Nephron progenitor cell (in vitro differentiated cells): ENCODE results near the gene SUSD2.
A peak's percentile ranks its signal among the peaks of the same experiment; 100 is the strongest.

Experiments
- DNase-seq: peaks from one replicate; pipeline ENCODE4 v3.0.0; 2021
- H3K27ac Mint-ChIP-seq: 2 replicates; pipeline ENCODE4 v1.8.0; 2021; ENCODE audit warnings: mild to moderate bottlenecking, moderate library complexity, mixed read lengths
- H3K27me3 Mint-ChIP-seq: 2 replicates; pipeline ENCODE4 v1.8.0; 2021; ENCODE audit warnings: mild to moderate bottlenecking, low read depth, mixed read lengths; ENCODE audit not compliant: poor library complexity
- H3K36me3 Mint-ChIP-seq: 2 replicates; pipeline ENCODE4 v1.8.0; 2021; ENCODE audit warnings: low read depth, mixed read lengths
- H3K4me1 Mint-ChIP-seq: 2 replicates; pipeline ENCODE4 v1.8.0; 2021; ENCODE audit warnings: mixed read lengths
- H3K4me3 Mint-ChIP-seq: 2 replicates; pipeline ENCODE4 v1.8.0; 2021; ENCODE audit warnings: mild to moderate bottlenecking, moderate library complexity, mixed read lengths
- H3K9me3 Mint-ChIP-seq: 2 replicates; pipeline ENCODE4 v1.8.0; 2021; ENCODE audit warnings: mild to moderate bottlenecking, moderate library complexity, mixed read lengths
- CTCF ChIP-seq: fragments of 200-600 bp; sonication (generic); IDR thresholded peaks from 2 replicates; pipeline ENCODE4 v1.5.0; 2021; ENCODE audit warnings: antibody characterized with exemption

Gene SUSD2

GRCh38 chr22:24144056-24144777 is 37.1 kb upstream of the SUSD2 start:
- Mint-ChIP-seq H3K36me3 (peaks cover 10% of the 10 kb centered on the region), H3K4me1 (peaks cover 32% of the 10 kb centered on the region), H3K27me3 (no peaks in the 10 kb centered on the region), H3K9me3 (no peaks in the 10 kb centered on the region), H3K27ac (no peak overlapping the region), H3K4me3 (no peak overlapping the region)
- no peak for TF ChIP-seq CTCF
- DNase-seq: no peak

GRCh38 chr22:24144778-24145085 is 36.6 kb upstream of the SUSD2 start:
- no peak overlapping the region for H3K4me3 Mint-ChIP-seq
- no peaks in the 10 kb centered on the region for H3K9me3 Mint-ChIP-seq
- TF ChIP-seq CTCF: no peak
- DNase-seq: no peak
- H3K36me3 Mint-ChIP-seq: peaks cover 9% of the 10 kb centered on the region
- peak overlapping the region; percentile 52 for H3K27ac Mint-ChIP-seq
- no peaks in the 10 kb centered on the region for H3K27me3 Mint-ChIP-seq
- H3K4me1 Mint-ChIP-seq: peaks cover 32% of the 10 kb centered on the region

- H3K27me3 Mint-ChIP-seq: no peaks in the 10 kb centered on the region
- peaks cover 32% of the 10 kb centered on the region for H3K4me1 Mint-ChIP-seq
- peak overlapping the region; percentile 86 for H3K27ac Mint-ChIP-seq
- peak overlapping the region; percentile 12 for H3K4me3 Mint-ChIP-seq
- H3K9me3 Mint-ChIP-seq: no peaks in the 10 kb centered on the region
- no peak for DNase-seq
- no peak for TF ChIP-seq CTCF
- peaks cover 6% of the 10 kb centered on the region for H3K36me3 Mint-ChIP-seq
Measured at GRCh38 chr22:24145446-24146193, 35.7 kb upstream of the SUSD2 start.

- H3K27ac Mint-ChIP-seq: peak overlapping the region; percentile 86
- no peaks in the 10 kb centered on the region for H3K27me3 Mint-ChIP-seq
- H3K4me1 Mint-ChIP-seq: peaks cover 32% of the 10 kb centered on the region
- H3K36me3 Mint-ChIP-seq: peaks cover 6% of the 10 kb centered on the region
- no peak for TF ChIP-seq CTCF
- peak overlapping the region; percentile 12 for H3K4me3 Mint-ChIP-seq
- H3K9me3 Mint-ChIP-seq: no peaks in the 10 kb centered on the region
- peak; percentile 45 for DNase-seq
Measured at GRCh38 chr22:24146194-24146616, 35.1 kb upstream of the SUSD2 start.

- DNase-seq: no peak
- Mint-ChIP-seq H3K27me3 (no peaks in the 10 kb centered on the region), H3K27ac (no peak overlapping the region), H3K9me3 (no peaks in the 10 kb centered on the region), H3K4me3 (no peak overlapping the region), H3K36me3 (peaks cover 6% of the 10 kb centered on the region), H3K4me1 (peaks cover 32% of the 10 kb centered on the region)
- TF ChIP-seq CTCF: no peak
Measured at GRCh38 chr22:24146791-24147353, 34.4 kb upstream of the SUSD2 start.
